IMR-90 (cell line): ENCODE data around the gene NACC2. TPM values are rescaled to one million over a fixed set of nuclear protein-coding genes. Genes with fewer than 3 reads are reported as not detected.

Source experiments
- ATAC-seq: fragments of 200-7000 bp; cut with Tn5 transposase; 2 replicates; pipeline ENCODE4 v1.9.1; 2020; ENCODE audit warnings: low read depth, mild to moderate bottlenecking, moderate library complexity
- BruUV-seq: library from RNA; stranded (reverse); fragments of 400-500 nt; replicated peaks from 2 replicates; lab custom pipeline; 2021; lab: Mats Ljungman, UMichigan
- CTCF ChIA-PET: fragments of 300-600 bp; formaldehyde crosslinking; extraction: SDS; loops from one replicate; lab custom pipeline; 2021; ENCODE audit warnings: antibody characterized with exemption; lab: Yijun Ruan, JAX
- POLR2A ChIA-PET: fragments of 300-600 bp; sonication (Branson Sonifier 250); formaldehyde crosslinking; loops from one replicate; lab custom pipeline; 2022; ENCODE audit warnings: antibody characterized with exemption; ENCODE audit not compliant: unreplicated experiment; lab: Charles Lee
- DNase-seq: peaks from one replicate; pipeline ENCODE4 v3.0.0; 2013
- H2AFZ ChIP-seq: replicated peaks from 2 replicates; pipeline ENCODE3; 2013; ENCODE audit warnings: low read length, mild to moderate bottlenecking; ENCODE audit not compliant: poor library complexity
- H2AK5ac ChIP-seq: 2 replicates; pipeline ENCODE4 v1.6.1; 2013; ENCODE audit warnings: low read depth, low read length, inconsistent platforms
- H2AK9ac ChIP-seq: replicated peaks from 2 replicates; pipeline ENCODE3; 2013; ENCODE audit warnings: mild to moderate bottlenecking, low read depth, low read length, moderate library complexity; ENCODE audit not compliant: poor library complexity
- H2BK120ac ChIP-seq: 2 replicates; pipeline ENCODE4 v1.6.1; 2013; ENCODE audit warnings: low read depth, low read length, inconsistent platforms
- H2BK15ac ChIP-seq: 3 replicates; pipeline ENCODE4 v1.6.1; 2013; ENCODE audit warnings: low read depth, low read length, inconsistent platforms
- H2BK20ac ChIP-seq: 2 replicates; pipeline ENCODE4 v1.6.1; 2013; ENCODE audit warnings: low read depth, mild to moderate bottlenecking, inconsistent platforms, low read length, moderate library complexity
- H2BK5ac ChIP-seq: 2 replicates; pipeline ENCODE4 v1.6.1; 2013; ENCODE audit warnings: mild to moderate bottlenecking, low read depth, low read length, inconsistent platforms; ENCODE audit not compliant: poor library complexity, severe bottlenecking
- H3K14ac ChIP-seq: replicated peaks from 2 replicates; pipeline ENCODE4 v1.6.1; 2013; ENCODE audit warnings: low read depth, low read length, inconsistent platforms
- H3K18ac ChIP-seq: 2 replicates; pipeline ENCODE4 v1.6.1; 2013; ENCODE audit warnings: low read depth, low read length, control low read depth
- H3K23ac ChIP-seq: 2 replicates; pipeline ENCODE4 v1.6.1; 2013; ENCODE audit warnings: low read depth, low read length, inconsistent platforms
- H3K27ac ChIP-seq: 2 replicates; pipeline ENCODE4 v1.5.1; 2013; ENCODE audit warnings: mild to moderate bottlenecking, control low read depth, low read length; ENCODE audit not compliant: insufficient read depth
- H3K27me3 ChIP-seq: 2 replicates; pipeline ENCODE4 v1.6.1; 2013; ENCODE audit warnings: low read length; ENCODE audit not compliant: control insufficient read depth, insufficient read depth
- H3K36me3 ChIP-seq: 2 replicates; pipeline ENCODE4 v1.6.1; 2013; ENCODE audit warnings: low read length, mixed read lengths; ENCODE audit not compliant: control insufficient read depth, insufficient read depth
- H3K4ac ChIP-seq: 2 replicates; pipeline ENCODE4 v1.6.1; 2013; ENCODE audit warnings: low read depth, low read length, inconsistent platforms
- H3K4me1 ChIP-seq: 2 replicates; pipeline ENCODE4 v1.6.1; 2013; ENCODE audit warnings: low read length, mixed read lengths; ENCODE audit not compliant: control insufficient read depth, insufficient read depth
- H3K4me2 ChIP-seq: 2 replicates; pipeline ENCODE4 v1.6.1; 2013; ENCODE audit warnings: low read depth, mild to moderate bottlenecking, control low read depth, low read length, moderate library complexity
- H3K4me3 ChIP-seq: 2 replicates; pipeline ENCODE4 v1.5.1; 2013; ENCODE audit warnings: low read depth, mild to moderate bottlenecking, control low read depth, low read length, moderate library complexity; ENCODE audit not compliant: insufficient read depth
- H3K56ac ChIP-seq: 2 replicates; pipeline ENCODE4 v1.6.1; 2013; ENCODE audit warnings: low read length, inconsistent platforms; ENCODE audit not compliant: insufficient read depth; ENCODE audit errors: extremely low read depth
- H3K79me1 ChIP-seq, 2 experiments: 2 replicates each; pipeline ENCODE4 v1.6.1; 2013; ENCODE audit warnings: low read length in 2 of 2, inconsistent platforms in 1 of 2, low read depth in 1 of 2
- H3K9ac ChIP-seq: 2 replicates; pipeline ENCODE4 v1.6.1; 2013; ENCODE audit warnings: low read depth, low read length, control low read depth
- H3K9me1 ChIP-seq: 2 replicates; pipeline ENCODE4 v1.6.1; 2013; ENCODE audit warnings: low read length, inconsistent platforms; ENCODE audit not compliant: insufficient read depth
- H3K9me3 ChIP-seq: 2 replicates; pipeline ENCODE4 v1.6.1; 2013; ENCODE audit warnings: low read length; ENCODE audit not compliant: control insufficient read depth, insufficient read depth
- H4K20me1 ChIP-seq: 2 replicates; pipeline ENCODE4 v1.6.1; 2013; ENCODE audit warnings: low read length, inconsistent platforms; ENCODE audit not compliant: insufficient read depth
- H4K5ac ChIP-seq: 2 replicates; pipeline ENCODE4 v1.6.1; 2013; ENCODE audit warnings: mild to moderate bottlenecking, low read depth, low read length, control low read depth
- H4K8ac ChIP-seq, 2 experiments: 2 replicates each; pipeline ENCODE4 v1.6.1; 2013; ENCODE audit warnings: low read depth in 2 of 2, low read length in 2 of 2, control low read depth in 1 of 2, inconsistent platforms in 1 of 2
- H4K91ac ChIP-seq: 2 replicates; pipeline ENCODE4 v1.6.1; 2013; ENCODE audit warnings: low read depth, low read length, inconsistent platforms; ENCODE audit not compliant: insufficient read depth
- BHLHE40 ChIP-seq: fragments of 150-350 bp; IDR thresholded peaks from 2 replicates; pipeline ENCODE4 v1.6.1; 2016; ENCODE audit warnings: mild to moderate bottlenecking, low read depth, low read length
- CEBPB ChIP-seq: IDR thresholded peaks from 2 replicates; pipeline ENCODE4 v1.6.1; 2012; ENCODE audit warnings: low read depth, low read length, improper control_type of control experiment
- CHD1 ChIP-seq: IDR thresholded peaks from 2 replicates; pipeline ENCODE4 v1.6.1; 2012; ENCODE audit warnings: low read depth, low read length, improper control_type of control experiment
- MAFK ChIP-seq: IDR thresholded peaks from 2 replicates; pipeline ENCODE4 v1.6.1; 2012; ENCODE audit warnings: low read depth, low read length, improper control_type of control experiment
- NFE2L2 ChIP-seq: fragments of 150-350 bp; IDR thresholded peaks from 2 replicates; pipeline ENCODE4 v1.6.1; 2016; ENCODE audit warnings: low read depth, mild to moderate bottlenecking, low read length
- RAD21 ChIP-seq: IDR thresholded peaks from 2 replicates; pipeline ENCODE4 v1.6.1; 2012; ENCODE audit warnings: low read length, improper control_type of control experiment
- RCOR1 ChIP-seq: IDR thresholded peaks from 2 replicates; pipeline ENCODE4 v1.6.1; 2012; ENCODE audit warnings: mild to moderate bottlenecking, low read length, improper control_type of control experiment; ENCODE audit not compliant: insufficient replicate concordance
- RFX5 ChIP-seq: IDR thresholded peaks from 2 replicates; pipeline ENCODE4 v1.8.0; 2012; ENCODE audit warnings: low read depth, mild to moderate bottlenecking, low read length, moderate library complexity
- SMC3 ChIP-seq: fragments of 150-350 bp; IDR thresholded peaks from 2 replicates; pipeline ENCODE4 v1.6.1; 2016; ENCODE audit warnings: low read depth, mild to moderate bottlenecking, antibody characterized with exemption, low read length, moderate library complexity
- whole genome bisulfite sequencing, 2 experiments: methylation state at CpG; one replicate each; pipeline versions ENCODE4 v1.1.5 to v1.1.7; 2013; ENCODE audit warnings: missing lambda C conversion rate in 2 of 2; ENCODE audit not compliant: insufficient read length in 1 of 2; ENCODE audit errors: extremely low coverage in 2 of 2; 5-methylcytosine and 5-hydroxymethylcytosine counted together
- dilution Hi-C: fragments of 300-500 bp; cut with HindIII; formaldehyde crosslinking; loops from one replicate; pipeline ENCODE4 v1.14.3; 2018; ENCODE audit warnings: low sequenced_read_pairs; ENCODE audit not compliant: unreplicated experiment
- in situ Hi-C: fragments of 300-500 bp; cut with MboI; formaldehyde crosslinking; loops from 3 replicates; pipeline ENCODE4 v1.14.3; 2019; ENCODE audit warnings: low sequenced_read_pairs, inconsistent platforms, mixed read lengths
- intact Hi-C: fragments of 100-400 bp; cut with micrococcal nuclease; formaldehyde crosslinking; loops from 2 replicates; pipeline ENCODE4 v1.10.0; 2022
- polyA plus RNA-seq, 3 experiments: library from polyadenylated mRNA; depleted of rRNA; stranded (reverse); fragments of >200 nt; gene quantifications; 2 replicates each; pipeline ENCODE4 v1.2.3, GENCODE V29; 2012; ENCODE audit warnings: low replicate concordance in 1 of 3
- total RNA-seq: library from RNA; depleted of rRNA; stranded (reverse); fragments of >200 nt; gene quantifications from 2 replicates; pipeline ENCODE4 v1.2.3, GENCODE V29; 2012
- TF ChIP-seq, protein P1 (sequence below): fragments of 150-350 bp; IDR thresholded peaks from 2 replicates; pipeline ENCODE4 v1.6.1; 2016; ENCODE audit warnings: low read depth, mild to moderate bottlenecking, low read length, moderate library complexity, borderline replicate concordance
- TF ChIP-seq, protein P2 (sequence below): fragments of 150-350 bp; IDR thresholded peaks from 2 replicates; pipeline ENCODE4 v1.6.1; 2017; ENCODE audit warnings: mild to moderate bottlenecking, antibody characterized with exemption, low read length, low read depth

Gene NACC2
- total and polyA plus RNA-seq, 2 of the 4 experiments (the other 2 are of a cell fraction) = 7.9 to 19.0 TPM

DNA sequence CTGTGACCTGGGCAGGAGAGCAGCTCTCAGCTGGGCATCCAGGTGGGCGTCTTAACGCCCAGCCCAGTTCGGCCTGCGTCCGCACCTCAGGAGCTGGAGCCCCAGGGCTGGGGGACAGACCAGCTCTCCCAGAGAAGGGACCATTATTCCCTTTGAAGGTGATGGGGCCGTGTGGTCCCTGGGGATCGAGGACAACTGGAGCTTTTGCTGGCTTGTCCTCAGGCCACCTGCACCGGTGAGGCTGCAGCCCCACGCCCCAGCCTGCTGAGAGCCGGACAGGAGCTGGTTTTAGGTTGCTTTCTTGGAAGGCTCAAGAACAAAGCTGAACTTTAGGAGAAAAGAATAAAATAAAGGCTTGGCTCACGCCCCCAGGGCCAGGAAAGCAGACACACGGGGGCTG lies 40.9 kb downstream of the NACC2 start (continued):
- TF ChIP-seq, protein P1, sequence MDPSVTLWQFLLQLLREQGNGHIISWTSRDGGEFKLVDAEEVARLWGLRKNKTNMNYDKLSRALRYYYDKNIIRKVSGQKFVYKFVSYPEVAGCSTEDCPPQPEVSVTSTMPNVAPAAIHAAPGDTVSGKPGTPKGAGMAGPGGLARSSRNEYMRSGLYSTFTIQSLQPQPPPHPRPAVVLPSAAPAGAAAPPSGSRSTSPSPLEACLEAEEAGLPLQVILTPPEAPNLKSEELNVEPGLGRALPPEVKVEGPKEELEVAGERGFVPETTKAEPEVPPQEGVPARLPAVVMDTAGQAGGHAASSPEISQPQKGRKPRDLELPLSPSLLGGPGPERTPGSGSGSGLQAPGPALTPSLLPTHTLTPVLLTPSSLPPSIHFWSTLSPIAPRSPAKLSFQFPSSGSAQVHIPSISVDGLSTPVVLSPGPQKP = no peak
- no peak for TF ChIP-seq CHD1
- no peak for TF ChIP-seq NFE2L2

DNA sequence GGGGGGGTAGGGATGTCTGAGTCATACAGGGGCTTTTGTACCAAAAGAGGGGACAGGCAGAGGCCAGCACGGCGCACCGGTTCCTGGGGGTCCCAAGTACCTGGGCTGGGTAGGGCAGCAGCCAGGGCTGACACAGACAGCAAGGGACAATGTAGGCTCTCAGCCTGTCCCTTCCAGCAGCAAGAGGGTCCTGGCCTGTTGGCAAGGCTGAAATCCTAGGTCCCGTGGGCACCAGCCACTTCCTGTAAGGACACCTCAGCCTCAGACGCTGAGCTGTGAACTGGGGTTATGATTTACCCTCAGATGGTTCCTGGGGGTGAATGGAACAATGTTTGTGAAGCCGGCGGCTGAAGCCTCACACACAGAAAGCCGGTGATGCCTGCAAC lies 41.3 kb downstream of the NACC2 start:
- Histone ChIP-seq H2BK120ac (peak overlapping the region; percentile 73), H4K91ac (peak overlapping the region; percentile 89; the same call in 1 of the 2 replicates), H3K27me3 (no peaks in the 10 kb centered on the region), H4K8ac (peak overlapping the region in 1 of 2 experiments; percentile 27; a peak in 1 of 4 replicates), H3K9me1 (peaks cover 14% of the 10 kb centered on the region; the same call in 1 of the 2 replicates), H3K14ac (no peak overlapping the region), H2BK5ac (no peak overlapping the region), H2AK9ac (peak overlapping the region; percentile 20), H2AFZ (peak overlapping the region; percentile 68), H3K36me3 (peaks cover 11% of the 10 kb centered on the region), H3K4ac (peak overlapping the region; percentile 83), H3K27ac (0 out of 2 replicates have a peak overlapping the region, but pooled peaks have one; percentile 88), H3K9ac (peak overlapping the region; percentile 20; the same call in 1 of the 2 replicates), H3K79me1 (peaks cover 11 to 77% of the 10 kb centered on the region in 2 experiments), H2AK5ac (peak overlapping the region; percentile 67), H3K23ac (peak overlapping the region; percentile 11; the same call in 1 of the 2 replicates), H3K56ac (no peak overlapping the region), H2BK20ac (no peak overlapping the region), H3K4me1 (peaks cover 19% of the 10 kb centered on the region), H4K20me1 (peaks cover 59% of the 10 kb centered on the region), H3K18ac (no peak overlapping the region), H3K4me2 (no peak overlapping the region), H2BK15ac (no peak overlapping the region), H3K4me3 (no peak overlapping the region), H3K9me3 (no peaks in the 10 kb centered on the region), H4K5ac (no peak overlapping the region)
- BruUV-seq = no TSS peak
- dilution Hi-C loops = no loop called here
- ChIA-PET POLR2A (no interaction called here), CTCF (interaction anchor here (0.7 kb wide), 1 partner anchor 86 kb away, joined by 3 read pairs; no protein-coding TSS in a partner anchor)
- intact Hi-C loops = loop anchor here (5.0 kb wide), 1 partner anchor 54 kb away; no protein-coding TSS in a partner anchor
- DNase-seq (no peak), ATAC-seq (no peak)
- in situ Hi-C loops = no loop called here
- 100% methylated on average over 4 of the region's 8 CpGs; no CpG with 5 or more reads in 1 of the 2 experiments for WGBS, 2 experiments
- TF ChIP-seq SMC3 (no peak), RFX5 (no peak), CEBPB (no peak), RAD21 (no peak), RCOR1 (no peak), BHLHE40 (no peak), MAFK (no peak)
- TF ChIP-seq, protein P1 = no peak
- TF ChIP-seq, protein P2, sequence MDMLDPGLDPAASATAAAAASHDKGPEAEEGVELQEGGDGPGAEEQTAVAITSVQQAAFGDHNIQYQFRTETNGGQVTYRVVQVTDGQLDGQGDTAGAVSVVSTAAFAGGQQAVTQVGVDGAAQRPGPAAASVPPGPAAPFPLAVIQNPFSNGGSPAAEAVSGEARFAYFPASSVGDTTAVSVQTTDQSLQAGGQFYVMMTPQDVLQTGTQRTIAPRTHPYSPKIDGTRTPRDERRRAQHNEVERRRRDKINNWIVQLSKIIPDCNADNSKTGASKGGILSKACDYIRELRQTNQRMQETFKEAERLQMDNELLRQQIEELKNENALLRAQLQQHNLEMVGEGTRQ = no peak
